Measurements from ENCODE around the gene CGB5.

GRCh38 chr19:49004133-49004532 is 39.5 kb upstream of the CGB5 start:
- TF ChIP-seq KDM1A (IDR thresholded peaks at IDR 0.05; ENCODE audit: low read depth) (no peak), CTCF (IDR thresholded peaks at IDR 0.05) (no peak), POLR2A (IDR thresholded peaks at IDR 0.05; ENCODE audit: low read length) (no peak), PBX3 (IDR thresholded peaks at IDR 0.05) (no peak), REST (IDR thresholded peaks at IDR 0.05) (no peak), EP300 (IDR thresholded peaks at IDR 0.05) (no peak)

Data from A549 (cell line).